ENCODE results near the gene SLC20A1. TPM values are rescaled to one million over a fixed set of nuclear protein-coding genes. Genes with fewer than 3 reads are reported as not detected.

SLC20A1 gene
- total RNA-seq, 1 experiment from 2014 or later = 99.9 TPM

- intact Hi-C loops (cut with micrococcal nuclease; ENCODE audit: unreplicated experiment) = loop anchor here (1.0 to 2.0 kb wide), 3 partner anchors 25 to 101 kb away; no protein-coding TSS in a partner anchor
- H2AFZ ChIP-seq = no peak overlapping the region
- H3K79me2 ChIP-seq (ENCODE audit: low read depth) = peaks cover 16% of the 10 kb centered on the region
- peaks cover 86% of the 10 kb centered on the region for H3F3A ChIP-seq (ENCODE audit: insufficient read depth, low read depth)
- TF ChIP-seq CTCF (conservative IDR thresholded peaks at IDR 0.05) (no peak), EZH2 (IDR thresholded peaks at IDR 0.05; ENCODE audit: low read depth) (no peak)
- H3K4me1 ChIP-seq (replicated peaks; ENCODE audit: insufficient read depth) = peaks cover 98% of the 10 kb centered on the region
- peak overlapping the region; percentile 45; the same call in 1 of the 2 replicates for H3K4me3 ChIP-seq
- H3K27ac ChIP-seq = peak overlapping the region; percentile 95
- ChIA-PET POLR2A (ENCODE audit: unreplicated experiment) (interaction anchor here (0.5 to 2.0 kb wide), 2 partner anchors 20 to 42 kb away, joined by 3 to 57 read pairs; partner anchors contain the start of gene SLC20A1), CTCF (interaction anchor here (1.4 to 5.0 kb wide), 2 partner anchors 19 to 100 kb away, joined by 3 to 39 read pairs; no protein-coding TSS in a partner anchor)
- H3K9me2 ChIP-seq (ENCODE audit: insufficient read depth) = no peaks in the 10 kb centered on the region
- no peaks in the 10 kb centered on the region for H3K9me3 ChIP-seq (ENCODE audit: insufficient read depth, low read depth)
- no TSS peak for BruUV-seq (replicated peaks)
- H3K27me3 ChIP-seq (ENCODE audit: insufficient read depth, low read depth) = no peaks in the 10 kb centered on the region
- no peaks in the 10 kb centered on the region for H4K20me1 ChIP-seq (ENCODE audit: insufficient read depth)
- no peaks in the 10 kb centered on the region for H3K36me3 ChIP-seq (ENCODE audit: low read depth)
- no peak for DNase-seq
- H3K4me2 ChIP-seq = peak overlapping the region; percentile 76
Measured at GRCh38 chr2:112625474-112626114, 20.1 kb upstream of the SLC20A1 start.

GRCh38 chr2:112626604-112627059 lies 19.1 kb upstream of the SLC20A1 start:
- no TSS peak for BruUV-seq (replicated peaks)
- intact Hi-C loops (cut with micrococcal nuclease; ENCODE audit: unreplicated experiment) = loop anchor here (1.0 to 2.0 kb wide), 4 partner anchors 19 to 100 kb away; partner anchors contain the start of gene SLC20A1

More at GRCh38 chr2:112626604-112627059, 19.1 kb upstream of the SLC20A1 start:
- Histone ChIP-seq H3K4me1 (replicated peaks; ENCODE audit: insufficient read depth) (peaks cover 96% of the 10 kb centered on the region), H2AFZ (no peak overlapping the region), H3K79me2 (ENCODE audit: low read depth) (peaks cover 16% of the 10 kb centered on the region), H3K27me3 (ENCODE audit: insufficient read depth, low read depth) (no peaks in the 10 kb centered on the region), H3K4me3 (peak overlapping the region; percentile 45; the same call in 1 of the 2 replicates), H3K36me3 (ENCODE audit: low read depth) (no peaks in the 10 kb centered on the region), H3K27ac (peak overlapping the region; percentile 95), H3K4me2 (peak overlapping the region; percentile 76), H3K9me2 (ENCODE audit: insufficient read depth) (no peaks in the 10 kb centered on the region), H4K20me1 (ENCODE audit: insufficient read depth) (no peaks in the 10 kb centered on the region), H3F3A (ENCODE audit: insufficient read depth, low read depth) (peaks cover 75% of the 10 kb centered on the region), H3K9me3 (ENCODE audit: insufficient read depth, low read depth) (no peaks in the 10 kb centered on the region)
- TF ChIP-seq EZH2 (IDR thresholded peaks at IDR 0.05; ENCODE audit: low read depth) = no peak
- peak; percentile 85 for TF ChIP-seq CTCF (conservative IDR thresholded peaks at IDR 0.05)
- DNase-seq = peak in 1 of 2 experiments; percentile 65
- CTCF ChIA-PET = interaction anchor here (0.6 to 5.0 kb wide), 4 partner anchors 18 to 135 kb away, joined by 3 to 39 read pairs (median 4); no protein-coding TSS in a partner anchor
- POLR2A ChIA-PET (ENCODE audit: unreplicated experiment) = interaction anchor here (0.6 to 1.0 kb wide), 2 partner anchors 98 to 512 kb away, joined by 4 to 11 read pairs; no protein-coding TSS in a partner anchor
